Activated T-helper 9 cell treated with anti-CD3 and anti-CD28 coated beads, Interleukin-2, amount 50 U/mL, for 16 hours (primary cell): ENCODE data around the gene COL16A1.
A peak's percentile ranks its signal among the peaks of the same experiment; 100 is the strongest.

Experiments used
- DNase-seq: peaks from one replicate; pipeline ENCODE4 v3.0.0-alpha.2; 2020; ENCODE audit warnings: low read depth

The COL16A1 gene

GRCh38 chr1:31621847-31622730, 81.7 kb downstream of the COL16A1 start:
- no peak for DNase-seq

GRCh38 chr1:31621498-31621820, 82.4 kb downstream of the COL16A1 start:
- no peak for DNase-seq

- DNase-seq, result no peak
Measured at GRCh38 chr1:31620631-31621497, 83.0 kb downstream of the COL16A1 start.

GRCh38 chr1:31618916-31619846, 84.6 kb downstream of the COL16A1 start:
- DNase-seq, result no peak

GRCh38 chr1:31617916-31618746, 85.7 kb downstream of the COL16A1 start:
- peak; percentile 21 for DNase-seq

- DNase-seq, result no peak
Measured at GRCh38 chr1:31617218-31617915, 86.5 kb downstream of the COL16A1 start, which contains the start of gene HCRTR1. Gene HCRTR1, plus strand, starts transcription at chr1:31617689. Its CDS starts 1,504 bp downstream, at chr1:31619193.

GRCh38 chr1:31615939-31616338, 87.9 kb downstream of the COL16A1 start:
- DNase-seq, result no peak

GRCh38 chr1:31615414-31615813, 88.4 kb downstream of the COL16A1 start:
- no peak for DNase-seq

- DNase-seq, result no peak
Measured at GRCh38 chr1:31614414-31615005, 89.3 kb downstream of the COL16A1 start.

GRCh38 chr1:31609514-31610118, 94.2 kb downstream of the COL16A1 start:
- DNase-seq, result no peak

GRCh38 chr1:31607360-31607759, 96.5 kb downstream of the COL16A1 start:
- DNase-seq, result no peak

- DNase-seq, result no peak
Measured at GRCh38 chr1:31605908-31606427, 97.8 kb downstream of the COL16A1 start.
